Measurements from ENCODE around the gene NDUFS8.

The NDUFS8 gene

GRCh38 chr11:68003846-68004550 lies 26.5 kb upstream of the NDUFS8 start, which contains the start of gene UNC93B1:
Gene UNC93B1 (minus strand): TSS chr11:68004097. CDS start chr11:68004043, 54 bp downstream.
- peak; percentile 87 for DNase-seq

- no peak for DNase-seq
Measured at GRCh38 chr11:68004551-68005335, 25.7 kb upstream of the NDUFS8 start.

- DNase-seq, result no peak
Measured at GRCh38 chr11:68006606-68007166, 23.8 kb upstream of the NDUFS8 start.

- DNase-seq, result no peak
Measured at GRCh38 chr11:68007498-68008380, 22.7 kb upstream of the NDUFS8 start.

GRCh38 chr11:68008381-68009337 lies 21.8 kb upstream of the NDUFS8 start:
- no peak for DNase-seq

- DNase-seq, result no peak
Measured at GRCh38 chr11:68009391-68010089, 20.9 kb upstream of the NDUFS8 start.

- no peak for DNase-seq
Measured at GRCh38 chr11:68010090-68011041, 20.1 kb upstream of the NDUFS8 start, which contains the start of gene ALDH3B1. Gene ALDH3B1 (plus strand): TSS chr11:68010327. CDS start chr11:68015298, 4,971 bp downstream.

GRCh38 chr11:68011051-68011943 lies 19.2 kb upstream of the NDUFS8 start:
- no peak for DNase-seq

GRCh38 chr11:68012044-68012842 lies 18.2 kb upstream of the NDUFS8 start:
- DNase-seq, result no peak

GRCh38 chr11:68012843-68013610 lies 17.5 kb upstream of the NDUFS8 start:
- DNase-seq, result no peak

- no peak for DNase-seq
Measured at GRCh38 chr11:68013611-68014156, 16.8 kb upstream of the NDUFS8 start.

- no peak for DNase-seq
Measured at GRCh38 chr11:68014157-68014946, 16.1 kb upstream of the NDUFS8 start.

GRCh38 chr11:68014947-68015447 lies 15.5 kb upstream of the NDUFS8 start:
- no peak for DNase-seq

- DNase-seq, result no peak
Measured at GRCh38 chr11:68015467-68015866, 15.0 kb upstream of the NDUFS8 start.

GRCh38 chr11:68016161-68016903 lies 14.1 kb upstream of the NDUFS8 start:
- no peak for DNase-seq
